Adrenal gland (tissue), 12 donors: ENCODE measurements around the gene PHACTR2. TPM values are rescaled to one million over a fixed set of nuclear protein-coding genes. Genes with fewer than 3 reads are reported as not detected.

Experiments
- DNase-seq, 7 donors: peaks; one replicate each; pipeline ENCODE4 v3.0.0-alpha.2; 2019 to 2020
- H3K27ac ChIP-seq, 5 donors: fragments of 200-600 bp; sonication (generic) in 4 of 5; 1 replicate in 3 of 5; 2 replicates in 2 of 5; pipeline versions ENCODE4 v1.5.1 to v1.8.0; 2016 to 2020; ENCODE audit warnings: mild to moderate bottlenecking in 1 of 5
- H3K27me3 ChIP-seq: fragments of 200-600 bp; 2 replicates; pipeline ENCODE4 v1.8.0; 2021
- H3K36me3 ChIP-seq, 2 donors: fragments of 200-600 bp; replicated peaks in 1 of 2; 1 replicate in 1 of 2; 2 replicates in 1 of 2; pipeline versions ENCODE4 v1.5.1 to v1.8.0; 2018 to 2022
- H3K4me1 ChIP-seq, 2 donors: fragments of 200-600 bp; replicated peaks in 1 of 2; 1 replicate in 1 of 2; 2 replicates in 1 of 2; pipeline versions ENCODE4 v1.5.1 to v1.8.0; 2018 to 2021
- H3K4me3 ChIP-seq, 4 donors: fragments of 200-600 bp; sonication (generic) in 3 of 4; one replicate each; pipeline ENCODE4 v1.5.1; 2016 to 2018
- H3K9me3 ChIP-seq, 3 donors: fragments of 200-600 bp; sonication (generic) in 1 of 3; replicated peaks in 1 of 3; 1 replicate in 2 of 3; 2 replicates in 1 of 3; pipeline versions ENCODE4 v1.5.1 to v1.8.0; 2016 to 2021
- CTCF ChIP-seq, 6 experiments: fragments of 450-650 bp in 4 of 6; fragments of 200-600 bp in 2 of 6; sonication (generic) in 1 of 6; IDR thresholded peaks; 1 replicate in 5 of 6; 2 replicates in 1 of 6; pipeline versions ENCODE4 v1.5.1 to v1.8.0; 2016 to 2021; ENCODE audit warnings: antibody characterized with exemption in 6 of 6, mild to moderate bottlenecking in 2 of 6, moderate library complexity in 1 of 6
- POLR2A ChIP-seq, 2 donors: fragments of 450-650 bp; IDR thresholded peaks; one replicate each; pipeline ENCODE4 v1.6.1; 2017; ENCODE audit warnings: antibody characterized with exemption in 2 of 2, mild to moderate bottlenecking in 2 of 2, moderate library complexity in 1 of 2
- WGBS, 4 donors: extraction: QIAGEN DNeasy Blood & Tissue Kit in 2 of 4; methylation state at CpG; one replicate each; pipeline versions ENCODE4 v1.1.5 to v1.1.7; 2013 to 2017; 5-methylcytosine and 5-hydroxymethylcytosine counted together
- intact Hi-C, 2 donors: fragments of 100-400 bp; cut with DNase I; formaldehyde crosslinking; loops; one replicate each; pipeline versions ENCODE4 v1.14.1 to v1.15.0; 2022 to 2023
- polyA plus RNA-seq, 3 donors: library from polyadenylated mRNA; stranded (reverse); fragments of 200-250 nt in 2 of 3; fragments of 350-450 nt in 1 of 3; fragmentation: Illumina TruSeq in 1 of 3; extraction: RNeasy Lipid Tissue Mini Kit (QIAGEN cat#74804) in 1 of 3; gene quantifications; one replicate each; pipeline ENCODE4 v1.2.3, GENCODE V29; 2013 to 2014
- total RNA-seq, 9 donors: library from RNA; depleted of rRNA in 4 of 9; stranded (reverse); fragments of >200 nt in 4 of 9; fragments of 120-200 nt in 1 of 9; fragmentation: NEBNext Ultra II Directional in 1 of 9; extraction: Animal tissue kit (Norgen Biotek cat#: 25700) in 1 of 9; gene quantifications; one replicate each; pipeline versions ENCODE4 v1.1.0 to v1.2.4, GENCODE V29; 2013 to 2023
- donor health status: healthy with polysubstance abuse.
- donor health status: Bipolar disorder and iron deficiency.
- donor health status: DM: yes; HTN: yes; CAD: no.
- donor health status: DM: no; HTN: no; CAD: no.
- donor health status: DM: no; HTN: no; CAD: no.
- donor health status: DM: yes; HTN: yes; CAD: no.

The PHACTR2 gene
- total and polyA plus RNA-seq, 12 donors = 12.1 to 315 (median 227) TPM

DNA sequence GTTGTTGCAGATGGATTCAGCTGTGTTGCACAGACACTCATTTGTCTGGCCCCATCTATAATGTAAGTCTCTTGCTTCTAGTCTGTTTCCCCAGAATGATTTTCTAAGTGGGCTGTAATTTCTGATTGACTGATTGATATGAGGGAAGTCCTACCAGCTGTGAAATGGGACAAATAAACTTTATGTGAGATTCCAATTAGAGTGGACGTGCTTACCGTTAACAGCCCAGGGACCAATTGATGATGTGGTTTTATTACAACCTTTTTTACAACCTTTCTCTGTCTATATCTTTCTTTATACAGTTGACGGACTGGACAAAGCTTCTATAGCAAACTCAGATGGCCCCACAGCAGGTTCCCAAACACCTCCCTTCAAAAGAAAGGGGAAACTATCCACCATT is 33.9 kb downstream of the PHACTR2 start:
- Histone ChIP-seq H3K4me3 (no peak overlapping the region), H3K27ac (no peak overlapping the region), H3K4me1 (peaks cover 8 to 25% of the 10 kb centered on the region in 2 donors), H3K9me3 (no peaks in the 10 kb centered on the region), H3K36me3 (peaks cover 0 to 13% of the 10 kb centered on the region in 2 donors), H3K27me3 (no peaks in the 10 kb centered on the region)
- TF ChIP-seq CTCF (IDR thresholded peaks at IDR 0.05) = no peak
- no peak for TF ChIP-seq POLR2A (IDR thresholded peaks at IDR 0.05)
- 89 to 95% (median 94%) methylated on average over 3 of the region's 3 CpGs for WGBS, 4 donors
- no peak for DNase-seq
- intact Hi-C loops = no loop called here

DNA sequence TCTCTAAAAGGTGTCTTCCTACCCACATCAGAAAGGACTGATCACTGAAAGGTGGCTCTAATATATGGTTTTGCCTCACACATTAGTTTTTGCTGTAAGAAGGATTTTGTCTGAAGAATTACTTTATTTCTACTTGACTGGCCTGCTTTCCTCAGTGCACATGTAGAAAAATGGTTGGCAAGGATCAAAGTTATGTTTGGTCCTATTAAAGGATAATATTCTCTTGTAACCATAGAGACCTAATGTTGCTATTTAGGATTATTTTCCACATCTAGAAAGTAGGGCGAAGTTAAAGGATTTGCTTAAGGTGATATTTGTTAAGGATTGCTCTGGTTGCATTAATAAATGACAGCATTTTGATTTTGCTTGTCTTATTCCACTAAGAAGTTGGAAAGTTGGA is 40.7 kb downstream of the PHACTR2 start:
- no peaks in the 10 kb centered on the region for H3K27me3 ChIP-seq
- no peaks in the 10 kb centered on the region for H3K4me1 ChIP-seq
- intact Hi-C loops = no loop called here
- no peak overlapping the region for H3K4me3 ChIP-seq
- peak overlapping the region in 1 of 5 donors; percentile 5 for H3K27ac ChIP-seq
- no peak for TF ChIP-seq CTCF (IDR thresholded peaks at IDR 0.05)
- no peak for TF ChIP-seq POLR2A (IDR thresholded peaks at IDR 0.05)
- WGBS, 4 donors = 82 to 95% (median 92%) methylated on average over 1 of the region's 1 CpG
- DNase-seq = no peak
- peaks cover 0 to 19% of the 10 kb centered on the region in 2 donors for H3K36me3 ChIP-seq
- no peaks in the 10 kb centered on the region for H3K9me3 ChIP-seq

DNA sequence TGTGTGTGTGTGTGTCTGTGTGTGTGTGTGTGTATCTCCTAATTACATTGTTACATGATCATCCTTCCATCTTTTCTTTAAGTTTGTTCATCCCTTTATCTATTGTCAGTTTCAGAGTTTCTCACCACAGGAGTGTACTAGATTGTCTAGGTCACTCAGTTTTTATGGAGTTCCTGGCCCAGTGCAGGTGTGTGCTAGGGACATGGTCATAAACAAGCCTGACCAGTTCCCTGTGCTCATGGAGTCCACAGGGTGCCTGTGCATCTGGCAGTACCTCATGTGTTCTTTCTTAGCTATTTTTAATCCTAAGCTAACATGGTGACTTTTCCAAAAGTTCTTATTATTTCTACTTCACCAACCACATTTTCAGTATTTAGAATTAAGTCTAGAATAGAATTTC is 43.9 kb downstream of the PHACTR2 start:
- intact Hi-C loops = no loop called here
- H3K27ac ChIP-seq = no peak overlapping the region
- no peaks in the 10 kb centered on the region for H3K27me3 ChIP-seq
- TF ChIP-seq CTCF (IDR thresholded peaks at IDR 0.05) (no peak), POLR2A (IDR thresholded peaks at IDR 0.05) (no peak)
- H3K9me3 ChIP-seq = no peaks in the 10 kb centered on the region
- peaks cover 0 to 6% of the 10 kb centered on the region in 2 donors for H3K36me3 ChIP-seq
- H3K4me3 ChIP-seq = no peak overlapping the region
- DNase-seq = no peak
- no peaks in the 10 kb centered on the region for H3K4me1 ChIP-seq

GRCh38 chr6:143724876-143725275 is 47.1 kb downstream of the PHACTR2 start:
- Histone ChIP-seq H3K27ac (no peak overlapping the region), H3K4me1 (no peaks in the 10 kb centered on the region), H3K4me3 (no peak overlapping the region), H3K9me3 (no peaks in the 10 kb centered on the region), H3K27me3 (no peaks in the 10 kb centered on the region), H3K36me3 (peaks cover 0 to 6% of the 10 kb centered on the region in 2 donors)
- no peak for TF ChIP-seq POLR2A (IDR thresholded peaks at IDR 0.05)
- TF ChIP-seq CTCF (IDR thresholded peaks at IDR 0.05) = no peak
- no peak for DNase-seq
- intact Hi-C loops = no loop called here
- WGBS, 4 donors = 86 to 92% (median 88%) methylated on average over 5 of the region's 5 CpGs
